A673 (cell line): ENCODE measurements around the gene C11orf71. TPM values are rescaled to one million over a fixed set of nuclear protein-coding genes. Genes with fewer than 3 reads are reported as not detected.

Experiments used
- BruUV-seq: library from RNA; stranded (reverse); fragments of 400-500 nt; replicated peaks from 2 replicates; lab custom pipeline; 2021; lab: Mats Ljungman, UMichigan
- CTCF ChIA-PET: fragments of 300-600 bp; sonication (Branson Sonifier 250); formaldehyde crosslinking; loops from one replicate; lab custom pipeline; 2022; ENCODE audit warnings: antibody characterized with exemption; lab: Charles Lee
- POLR2A ChIA-PET: fragments of 300-600 bp; sonication (Branson Sonifier 250); formaldehyde crosslinking; loops from one replicate; lab custom pipeline; 2022; ENCODE audit warnings: antibody characterized with exemption; ENCODE audit not compliant: low non-redundant PET; lab: Charles Lee
- DNase-seq: peaks from one replicate; pipeline ENCODE4 v3.0.0-alpha.2; 2015; ENCODE audit warnings: low spot score
- H3K27ac ChIP-seq: fragments of 200-600 bp; sonication (generic); 2 replicates; pipeline ENCODE4 v1.5.1; 2016; ENCODE audit warnings: mixed run types, low read depth, mild to moderate bottlenecking, mixed read lengths, antibody characterized with exemption, low read length; ENCODE audit not compliant: poor library complexity, severe bottlenecking
- H3K27me3 ChIP-seq: fragments of 200-600 bp; sonication (generic); replicated peaks from 2 replicates; pipeline ENCODE4 v1.6.1; 2017; ENCODE audit warnings: mixed run types, low read depth, mild to moderate bottlenecking, mixed read lengths, antibody characterized with exemption, low read length; ENCODE audit not compliant: insufficient read depth, poor library complexity
- H3K36me3 ChIP-seq: fragments of 200-600 bp; sonication (generic); 2 replicates; pipeline ENCODE4 v1.6.1; 2016; ENCODE audit warnings: mixed run types, mild to moderate bottlenecking, mixed read lengths, antibody characterized with exemption, low read length; ENCODE audit not compliant: insufficient read depth, poor library complexity, severe bottlenecking
- H3K4me1 ChIP-seq: fragments of 200-600 bp; sonication (generic); 2 replicates; pipeline ENCODE4 v1.6.1; 2017; ENCODE audit warnings: mixed run types, mild to moderate bottlenecking, mixed read lengths, antibody characterized with exemption, low read length; ENCODE audit not compliant: insufficient read depth, poor library complexity, severe bottlenecking
- H3K4me3 ChIP-seq: fragments of 200-600 bp; sonication (generic); 2 replicates; pipeline ENCODE4 v1.5.1; 2016; ENCODE audit warnings: low read depth, mixed run types, mild to moderate bottlenecking, mixed read lengths, low read length; ENCODE audit not compliant: poor library complexity, severe bottlenecking
- H3K9me3 ChIP-seq: fragments of 200-600 bp; sonication (generic); 2 replicates; pipeline ENCODE4 v1.6.1; 2016; ENCODE audit warnings: mixed run types, low read depth, mild to moderate bottlenecking, mixed read lengths, antibody characterized with exemption, low read length; ENCODE audit not compliant: poor library complexity, severe bottlenecking
- EZH2 ChIP-seq: fragments of 200-600 bp; sonication (generic); IDR thresholded peaks from 2 replicates; pipeline ENCODE4 v1.6.1; 2017; ENCODE audit warnings: borderline replicate concordance, low read depth, mild to moderate bottlenecking, mixed read lengths, antibody characterized with exemption, low read length; ENCODE audit not compliant: poor library complexity, severe bottlenecking
- intact Hi-C: fragments of 100-400 bp; cut with micrococcal nuclease; formaldehyde crosslinking; loops from one replicate; pipeline ENCODE4 v1.10.0; 2022; ENCODE audit not compliant: unreplicated experiment
- total RNA-seq: library from RNA; stranded (reverse); gene quantifications from 2 replicates; pipeline ENCODE4 v1.2.3, GENCODE V29; 2021
- TF ChIP-seq, protein P1 (sequence below): fragments of 300-800, 200-600 bp; sonication (generic); conservative IDR thresholded peaks from 2 replicates; pipeline ENCODE4 v1.5.1; 2017; ENCODE audit warnings: low read depth, mild to moderate bottlenecking, antibody characterized with exemption, low read length, moderate library complexity, mixed read lengths

C11orf71 gene
- total RNA-seq, 1 experiment from 2014 or later: 7.4 TPM

DNA sequence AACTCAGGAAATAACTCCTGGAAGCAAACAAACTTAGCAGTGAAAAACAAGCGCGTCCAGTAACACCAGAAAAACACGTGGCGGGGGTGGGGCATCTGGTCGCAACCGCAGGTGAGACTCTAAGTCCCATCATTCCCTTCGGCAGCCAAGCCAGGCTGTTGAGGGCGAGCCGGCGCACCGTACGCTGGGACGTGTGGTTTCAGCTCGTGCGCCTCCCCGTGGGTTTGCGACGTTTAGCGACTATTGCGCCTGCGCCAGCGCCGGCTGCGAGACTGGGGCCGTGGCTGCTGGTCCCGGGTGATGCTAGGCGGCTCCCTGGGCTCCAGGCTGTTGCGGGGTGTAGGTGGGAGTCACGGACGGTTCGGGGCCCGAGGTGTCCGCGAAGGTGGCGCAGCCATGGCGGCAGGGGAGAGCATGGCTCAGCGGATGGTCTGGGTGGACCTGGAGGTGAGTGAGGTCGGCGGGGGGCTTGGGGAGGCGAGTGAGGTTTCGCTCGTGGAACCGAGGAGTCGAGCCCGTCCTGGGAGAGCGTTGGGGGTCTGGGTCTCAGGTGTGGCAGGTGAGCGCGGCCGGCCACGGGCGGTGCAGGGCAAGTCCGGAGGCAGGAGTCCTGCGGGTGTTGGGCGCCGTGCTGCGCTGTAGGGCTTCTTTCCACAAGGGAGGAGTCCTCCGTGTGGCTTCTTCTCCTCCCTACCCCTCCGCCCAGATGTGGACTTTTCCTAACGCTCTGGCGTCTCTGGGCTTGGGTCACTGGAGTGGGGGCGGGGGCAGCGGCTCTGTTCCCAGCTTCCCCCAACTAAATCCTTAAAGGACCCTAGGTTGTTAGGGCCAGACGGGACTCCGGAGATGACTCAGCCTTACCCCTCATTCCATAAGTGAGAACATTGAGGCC lies 39.2 kb upstream of the C11orf71 start, which contains the start of gene REXO2:
Gene REXO2, plus strand, starts transcription at position 239 of the 892 bp plus-strand sequence. Its CDS starts 62 bp downstream, at position 301.
- TF ChIP-seq EZH2: no peak
- TF ChIP-seq, protein P1, sequence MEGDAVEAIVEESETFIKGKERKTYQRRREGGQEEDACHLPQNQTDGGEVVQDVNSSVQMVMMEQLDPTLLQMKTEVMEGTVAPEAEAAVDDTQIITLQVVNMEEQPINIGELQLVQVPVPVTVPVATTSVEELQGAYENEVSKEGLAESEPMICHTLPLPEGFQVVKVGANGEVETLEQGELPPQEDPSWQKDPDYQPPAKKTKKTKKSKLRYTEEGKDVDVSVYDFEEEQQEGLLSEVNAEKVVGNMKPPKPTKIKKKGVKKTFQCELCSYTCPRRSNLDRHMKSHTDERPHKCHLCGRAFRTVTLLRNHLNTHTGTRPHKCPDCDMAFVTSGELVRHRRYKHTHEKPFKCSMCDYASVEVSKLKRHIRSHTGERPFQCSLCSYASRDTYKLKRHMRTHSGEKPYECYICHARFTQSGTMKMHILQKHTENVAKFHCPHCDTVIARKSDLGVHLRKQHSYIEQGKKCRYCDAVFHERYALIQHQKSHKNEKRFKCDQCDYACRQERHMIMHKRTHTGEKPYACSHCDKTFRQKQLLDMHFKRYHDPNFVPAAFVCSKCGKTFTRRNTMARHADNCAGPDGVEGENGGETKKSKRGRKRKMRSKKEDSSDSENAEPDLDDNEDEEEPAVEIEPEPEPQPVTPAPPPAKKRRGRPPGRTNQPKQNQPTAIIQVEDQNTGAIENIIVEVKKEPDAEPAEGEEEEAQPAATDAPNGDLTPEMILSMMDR: peak; percentile 8; the same call in 1 of the 2 replicates
- H3K9me3 ChIP-seq: no peaks in the 10 kb centered on the region
- intact Hi-C loops: loop anchor here (5.0 kb wide), 1 partner anchor 37 kb away; the partner anchor contains the start of genes C11orf71 and RBM7
- DNase-seq: peak; percentile 99
- H3K27ac ChIP-seq: peak within 1 kb of the TSS; percentile 52
- H3K36me3 ChIP-seq: no peaks in the 10 kb centered on the region
- no TSS peak for BruUV-seq
- no peaks in the 10 kb centered on the region for H3K27me3 ChIP-seq
- POLR2A ChIA-PET: no interaction called here
- H3K4me3 ChIP-seq: peak within 1 kb of the TSS; percentile 74
- CTCF ChIA-PET: no interaction called here
- H3K4me1 ChIP-seq: peaks cover 3% of the 10 kb centered on the region

DNA sequence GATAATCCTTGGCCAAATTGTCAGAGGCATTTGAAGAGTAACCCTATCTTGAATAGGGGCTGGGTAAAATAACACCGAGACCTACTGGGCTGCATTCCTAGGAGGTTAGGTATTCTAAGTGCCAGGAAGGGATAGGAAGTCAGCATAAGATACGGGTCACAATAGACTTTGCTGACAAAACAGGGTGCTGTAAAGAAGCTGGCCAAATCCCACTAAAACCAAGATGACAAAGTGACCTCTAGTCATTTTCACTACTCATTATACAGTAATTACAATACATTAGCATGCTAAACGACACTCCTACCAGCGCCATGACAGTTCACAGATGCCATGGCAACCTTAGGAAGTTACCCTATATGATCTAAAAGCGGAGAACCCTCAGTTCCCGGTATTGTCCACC lies 38.0 kb upstream of the C11orf71 start:
- H3K9me3 ChIP-seq: no peaks in the 10 kb centered on the region
- ChIA-PET POLR2A (no interaction called here), CTCF (no interaction called here)
- peaks cover 3% of the 10 kb centered on the region for H3K4me1 ChIP-seq
- no peak for DNase-seq
- no peak for TF ChIP-seq EZH2
- TF ChIP-seq, protein P1: no peak
- no peaks in the 10 kb centered on the region for H3K27me3 ChIP-seq
- H3K4me3 ChIP-seq: no peak overlapping the region
- no peak overlapping the region for H3K27ac ChIP-seq
- intact Hi-C loops: loop anchor here (5.0 kb wide), 1 partner anchor 36 kb away; the partner anchor contains the start of genes C11orf71 and RBM7
- BruUV-seq: no TSS peak
- H3K36me3 ChIP-seq: no peaks in the 10 kb centered on the region

DNA sequence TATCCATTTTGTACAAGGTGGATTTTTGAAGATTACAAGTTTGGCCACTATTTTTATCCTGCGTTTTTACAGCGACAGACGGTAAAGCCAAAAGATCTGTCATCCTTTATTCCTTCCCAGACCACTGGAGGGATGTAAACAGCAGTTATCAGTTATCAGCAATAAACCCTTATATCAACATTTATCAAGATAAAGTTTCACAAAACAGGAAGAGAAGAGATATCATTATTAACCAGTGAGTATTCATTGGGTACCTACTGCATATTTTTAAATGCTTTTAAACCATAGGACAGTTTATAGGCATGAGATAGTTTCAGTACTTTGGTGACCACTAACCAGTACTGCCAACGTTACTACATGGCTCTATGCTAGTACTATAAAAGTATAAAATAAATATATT lies 33.1 kb upstream of the C11orf71 start:
- Histone ChIP-seq H3K4me1 (no peaks in the 10 kb centered on the region), H3K9me3 (no peaks in the 10 kb centered on the region), H3K36me3 (no peaks in the 10 kb centered on the region), H3K4me3 (no peak overlapping the region), H3K27ac (no peak overlapping the region), H3K27me3 (no peaks in the 10 kb centered on the region)
- no TSS peak for BruUV-seq
- POLR2A ChIA-PET: no interaction called here
- no peak for TF ChIP-seq EZH2
- TF ChIP-seq, protein P1: no peak
- no peak for DNase-seq
- intact Hi-C loops: no loop called here
- CTCF ChIA-PET: no interaction called here
